Measurements from ENCODE around the gene LIN52.
"Not testable (repeated sequence)": the region's sequence is repeated elsewhere in the genome, so short reads cannot be mapped to it uniquely, and the experiment has no call there.

The LIN52 gene

GRCh38 chr14:74111395-74112216 is 26.9 kb downstream of the LIN52 start:
- DNase-seq = not testable (repeated sequence)

- DNase-seq = not testable (repeated sequence)
Observed at GRCh38 chr14:74125487-74125886, 40.7 kb downstream of the LIN52 start.

- DNase-seq = no peak
Observed at GRCh38 chr14:74126315-74127013, 41.7 kb downstream of the LIN52 start.

GRCh38 chr14:74127634-74128033 is 42.9 kb downstream of the LIN52 start:
- no peak for DNase-seq

- no peak for DNase-seq
Observed at GRCh38 chr14:74133833-74134481, 49.2 kb downstream of the LIN52 start.

GRCh38 chr14:74134484-74134883 is 49.7 kb downstream of the LIN52 start:
- no peak for DNase-seq

- peak; percentile 69 for DNase-seq
Observed at GRCh38 chr14:74135426-74135825, 50.7 kb downstream of the LIN52 start.

GRCh38 chr14:74140374-74140850 is 55.7 kb downstream of the LIN52 start:
- DNase-seq = no peak

GRCh38 chr14:74141703-74142102 is 56.9 kb downstream of the LIN52 start:
- DNase-seq = no peak

- DNase-seq = no peak
Observed at GRCh38 chr14:74142523-74142922, 57.8 kb downstream of the LIN52 start.

GRCh38 chr14:74144789-74145188 is 60.0 kb downstream of the LIN52 start:
- DNase-seq = no peak

- no peak for DNase-seq
Observed at GRCh38 chr14:74147571-74147970, 62.8 kb downstream of the LIN52 start.

GRCh38 chr14:74148705-74149104 is 63.9 kb downstream of the LIN52 start:
- no peak for DNase-seq

GRCh38 chr14:74155287-74155686 is 70.5 kb downstream of the LIN52 start:
- DNase-seq = no peak

- DNase-seq = no peak
Observed at GRCh38 chr14:74155749-74156148, 71.0 kb downstream of the LIN52 start.

- no peak for DNase-seq
Observed at GRCh38 chr14:74160763-74161162, 76.0 kb downstream of the LIN52 start.

- no peak for DNase-seq
Observed at GRCh38 chr14:74161526-74162158, 76.9 kb downstream of the LIN52 start.

- no peak for DNase-seq
Observed at GRCh38 chr14:74169906-74170305, 85.2 kb downstream of the LIN52 start.

- no peak for DNase-seq
Observed at GRCh38 chr14:74176400-74176793, 91.6 kb downstream of the LIN52 start.

- DNase-seq = no peak
Observed at GRCh38 chr14:74179856-74180255, 95.1 kb downstream of the LIN52 start.

GRCh38 chr14:74190927-74191575 is 106.3 kb downstream of the LIN52 start:
- no peak for DNase-seq

GRCh38 chr14:74194506-74195274 is 109.9 kb downstream of the LIN52 start:
- DNase-seq = no peak

Data from NCI-H226 (cell line).